Neural cell (in vitro differentiated cells): Measurements from ENCODE around the gene LCE1B. TPM values are rescaled to one million over a fixed set of nuclear protein-coding genes. Genes with fewer than 3 reads are reported as not detected.

Experiments used
- H2AFZ ChIP-seq: fragments of 200-600, 300-800 bp; sonication (generic), shearing (Covaris generic); 2 replicates; pipeline ENCODE4 v1.6.0; 2014; ENCODE audit warnings: low read depth, mild to moderate bottlenecking, antibody characterized with exemption, low read length, moderate library complexity
- H3F3A ChIP-seq: fragments of 200-600 bp; shearing (Covaris generic); 2 replicates; pipeline ENCODE4 v1.6.1; 2016; ENCODE audit warnings: mild to moderate bottlenecking, moderate library complexity, mixed read lengths, antibody characterized with exemption, low read length; ENCODE audit not compliant: insufficient read depth, poor library complexity, severe bottlenecking
- H3K27ac ChIP-seq: fragments of 200-600, 300-800 bp; sonication (generic), shearing (Covaris generic); 2 replicates; pipeline ENCODE4 v1.5.1; 2014; ENCODE audit warnings: mild to moderate bottlenecking, low read length, moderate library complexity
- H3K27me3 ChIP-seq: fragments of 300-800, 200-600 bp; sonication (generic), shearing (Covaris generic); 2 replicates; pipeline ENCODE4 v1.6.0; 2014; ENCODE audit warnings: mild to moderate bottlenecking, low read depth, low read length, moderate library complexity; ENCODE audit not compliant: insufficient read depth
- H3K36me3 ChIP-seq: fragments of 300-800, 200-600 bp; sonication (generic), shearing (Covaris generic); 2 replicates; pipeline ENCODE4 v1.5.1; 2014; ENCODE audit warnings: mild to moderate bottlenecking, antibody characterized with exemption, low read length, moderate library complexity; ENCODE audit not compliant: insufficient read depth
- H3K4me2 ChIP-seq: fragments of 300-800, 200-600 bp; sonication (generic), shearing (Covaris generic); 2 replicates; pipeline ENCODE4 v1.6.0; 2014; ENCODE audit warnings: mild to moderate bottlenecking, low read length
- H3K4me3 ChIP-seq: fragments of 300-800, 200-600 bp; sonication (generic), shearing (Covaris generic); 2 replicates; pipeline ENCODE4 v1.5.1; 2014; ENCODE audit warnings: mild to moderate bottlenecking, low read length, moderate library complexity
- H3K79me2 ChIP-seq: fragments of 200-600 bp; shearing (Covaris generic); replicated peaks from 2 replicates; pipeline ENCODE4 v1.6.0; 2014; ENCODE audit warnings: mild to moderate bottlenecking, low read length, moderate library complexity; ENCODE audit not compliant: insufficient read depth
- H3K9ac ChIP-seq: fragments of 300-800, 200-600 bp; sonication (generic), shearing (Covaris generic); 2 replicates; pipeline ENCODE4 v1.6.1; 2016; ENCODE audit warnings: mild to moderate bottlenecking, low read length, mixed read lengths
- H3K9me2 ChIP-seq: fragments of 200-600 bp; shearing (Covaris generic); 2 replicates; pipeline ENCODE4 v1.6.1; 2016; ENCODE audit warnings: mild to moderate bottlenecking, low read length, mixed read lengths; ENCODE audit not compliant: insufficient read depth
- H3K9me3 ChIP-seq: fragments of 200-600, 300-800 bp; sonication (generic), shearing (Covaris generic); 2 replicates; pipeline ENCODE4 v1.6.1; 2016; ENCODE audit warnings: mild to moderate bottlenecking, mixed run types, low read length, moderate library complexity, mixed read lengths
- H4K20me1 ChIP-seq: fragments of 200-600 bp; shearing (Covaris generic); 2 replicates; pipeline ENCODE4 v1.6.1; 2016; ENCODE audit warnings: mild to moderate bottlenecking, mixed run types; ENCODE audit not compliant: insufficient read depth
- CTCF ChIP-seq: fragments of 450-650 bp; IDR thresholded peaks from 2 replicates; pipeline ENCODE4 v1.5.1; 2014; ENCODE audit warnings: antibody characterized with exemption, mild to moderate bottlenecking, moderate library complexity; ENCODE audit not compliant: poor library complexity, severe bottlenecking
- EP300 ChIP-seq: fragments of 450-650 bp; conservative IDR thresholded peaks from 2 replicates; pipeline ENCODE4 v1.6.1; 2014; ENCODE audit warnings: antibody characterized with exemption, mild to moderate bottlenecking, moderate library complexity; ENCODE audit not compliant: poor library complexity, severe bottlenecking
- EZH2 ChIP-seq: fragments of 200-600, 300-800 bp; shearing (Covaris generic), sonication (generic); IDR thresholded peaks from 2 replicates; pipeline ENCODE4 v1.6.1; 2014; ENCODE audit warnings: antibody characterized with exemption, low read length, borderline replicate concordance, mild to moderate bottlenecking; ENCODE audit not compliant: insufficient read depth, poor library complexity, severe bottlenecking
- MXI1 ChIP-seq: fragments of 450-650 bp; conservative IDR thresholded peaks from 2 replicates; pipeline ENCODE4 v1.6.1; 2014; ENCODE audit warnings: antibody characterized with exemption, mild to moderate bottlenecking; ENCODE audit not compliant: poor library complexity, severe bottlenecking
- POLR2AphosphoS5 ChIP-seq: IDR thresholded peaks from 2 replicates; pipeline ENCODE4 v1.6.1; 2012
- RAD21 ChIP-seq: fragments of 450-650 bp; conservative IDR thresholded peaks from 2 replicates; pipeline ENCODE4 v1.6.1; 2014; ENCODE audit warnings: antibody characterized with exemption, mild to moderate bottlenecking, moderate library complexity
- REST ChIP-seq: IDR thresholded peaks from 2 replicates; pipeline ENCODE4 v1.6.1; 2012; ENCODE audit warnings: borderline replicate concordance
- SMC3 ChIP-seq: fragments of 450-650 bp; conservative IDR thresholded peaks from 2 replicates; pipeline ENCODE4 v1.6.1; 2014; ENCODE audit warnings: antibody characterized with exemption, mild to moderate bottlenecking, moderate library complexity; ENCODE audit not compliant: poor library complexity
- TAF1 ChIP-seq: IDR thresholded peaks from 2 replicates; pipeline ENCODE4 v1.6.1; 2012; ENCODE audit warnings: low read depth
- polyA plus RNA-seq: library from polyadenylated mRNA; depleted of rRNA; stranded (reverse); fragments of >200 nt; gene quantifications from 2 replicates; pipeline ENCODE4 v1.2.3, GENCODE V29; 2014

LCE1B gene
- polyA plus RNA-seq, 1 donor from 2014 or later, result not detected

GRCh38 chr1:152795686-152796085 lies 16.1 kb upstream of the LCE1B start:
- Histone ChIP-seq H3K79me2 (no peaks in the 10 kb centered on the region), H3K4me2 (no peak overlapping the region), H3K27me3 (no peaks in the 10 kb centered on the region), H3K9me2 (no peaks in the 10 kb centered on the region), H3K9ac (no peak overlapping the region), H3K36me3 (no peaks in the 10 kb centered on the region), H3F3A (no peaks in the 10 kb centered on the region), H3K27ac (no peak overlapping the region), H3K9me3 (no peaks in the 10 kb centered on the region), H4K20me1 (no peaks in the 10 kb centered on the region), H2AFZ (no peak overlapping the region), H3K4me3 (no peak overlapping the region)
- TF ChIP-seq EZH2 (no peak), REST (no peak), RAD21 (no peak), MXI1 (no peak), SMC3 (no peak), TAF1 (no peak), POLR2AphosphoS5 (no peak), EP300 (no peak), CTCF (no peak)

GRCh38 chr1:152796421-152796820 lies 15.3 kb upstream of the LCE1B start, which contains the start of gene LCE1D:
LCE1D (plus strand) TSS chr1:152796721; CDS start chr1:152797795, 1,074 bp downstream.
- Histone ChIP-seq H3K36me3 (no peaks in the 10 kb centered on the region), H3K27ac (no peak within 1 kb of the TSS), H4K20me1 (no peaks in the 10 kb centered on the region), H3K4me3 (no peak within 1 kb of the TSS), H3K4me2 (no peak within 1 kb of the TSS), H2AFZ (no peak within 1 kb of the TSS), H3K79me2 (no peaks in the 10 kb centered on the region), H3K9me2 (no peaks in the 10 kb centered on the region), H3K9ac (no peak within 1 kb of the TSS), H3F3A (no peaks in the 10 kb centered on the region), H3K9me3 (peaks cover 3% of the 10 kb centered on the region), H3K27me3 (no peaks in the 10 kb centered on the region)
- no peak for TF ChIP-seq MXI1
- no peak for TF ChIP-seq REST
- no peak for TF ChIP-seq POLR2AphosphoS5
- no peak for TF ChIP-seq TAF1
- no peak for TF ChIP-seq EP300
- TF ChIP-seq SMC3, result no peak
